ENCODE data around the gene CNTN4.

CNTN4 gene

DNA sequence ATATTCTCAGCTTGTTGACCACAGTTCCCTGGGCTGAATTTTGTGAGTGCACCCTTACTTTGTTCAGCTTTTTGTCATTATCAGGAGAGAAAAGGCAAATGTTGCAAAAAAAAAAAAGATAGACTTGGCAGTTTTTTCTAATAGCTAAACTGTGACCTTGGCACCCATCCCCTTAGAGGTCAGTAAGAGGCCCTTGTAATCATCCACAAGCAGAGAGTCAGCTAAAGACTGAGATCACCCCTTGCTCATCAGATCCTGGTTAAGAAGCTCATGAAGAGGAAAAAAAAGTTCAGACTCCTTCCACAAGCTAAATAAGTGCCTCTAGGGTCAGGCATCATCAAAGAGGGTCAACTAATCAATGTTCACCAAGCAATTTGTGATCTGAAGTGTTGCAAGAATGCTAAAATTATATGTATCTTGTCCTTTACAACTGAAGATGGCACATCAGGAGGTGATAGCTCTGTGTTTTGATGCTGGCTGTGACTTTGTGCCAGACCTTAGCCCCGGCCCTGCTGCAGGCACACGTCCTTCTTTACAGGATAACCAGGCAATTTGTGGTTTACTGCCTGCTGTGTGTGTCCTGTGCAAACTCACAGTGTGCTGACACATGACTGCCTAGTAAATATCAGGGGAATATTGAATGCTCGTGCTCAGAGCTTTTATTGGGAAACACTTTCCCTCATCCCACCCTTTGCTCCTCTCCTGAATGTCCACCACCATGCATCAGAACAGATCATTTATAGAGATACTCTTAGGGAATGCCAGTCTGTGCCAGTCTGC, 748.6 kb downstream of the CNTN4 start:
- H3K9me3 ChIP-seq (ENCODE audit: control insufficient read depth in 1 of 2, low read length in 2 of 2): no peaks in the 10 kb centered on the region
- H3K27me3 ChIP-seq (ENCODE audit: low read depth, low read length): no peaks in the 10 kb centered on the region
- no peaks in the 10 kb centered on the region for H3K4me1 ChIP-seq (ENCODE audit: control insufficient read depth in 1 of 2, insufficient read depth in 2 of 2, low read length in 2 of 2)
- no peak overlapping the region for H3K4me3 ChIP-seq (ENCODE audit: low read depth in 1 of 2, low read length in 2 of 2)
- H3K27ac ChIP-seq (ENCODE audit: low read length): no peak overlapping the region
- H3K36me3 ChIP-seq (ENCODE audit: control insufficient read depth in 1 of 2, insufficient read depth in 2 of 2, low read length in 2 of 2): no peaks in the 10 kb centered on the region

DNA sequence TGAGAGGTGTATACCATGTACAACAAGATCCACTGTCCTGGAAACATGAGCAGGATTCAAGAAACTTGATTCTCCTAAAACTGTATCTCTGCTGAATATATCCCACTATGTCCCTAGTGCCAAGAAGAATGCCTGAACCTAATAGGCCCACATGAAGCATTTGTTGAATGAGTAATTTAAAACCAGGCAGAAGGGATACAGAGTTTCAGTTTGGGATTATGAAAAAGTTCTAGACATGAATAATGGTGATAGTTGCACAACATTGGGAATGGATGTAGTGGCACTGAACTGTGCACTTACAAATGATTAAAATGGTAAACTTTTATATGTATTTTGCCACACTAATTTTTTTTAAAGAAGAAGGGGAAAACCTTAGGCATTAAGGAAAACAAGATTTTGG, 750.4 kb downstream of the CNTN4 start:
- Histone ChIP-seq H3K27ac (ENCODE audit: low read length) (no peak overlapping the region), H3K9me3 (ENCODE audit: control insufficient read depth in 1 of 2, low read length in 2 of 2) (no peaks in the 10 kb centered on the region), H3K4me3 (ENCODE audit: low read depth in 1 of 2, low read length in 2 of 2) (no peak overlapping the region), H3K4me1 (ENCODE audit: control insufficient read depth in 1 of 2, insufficient read depth in 2 of 2, low read length in 2 of 2) (no peaks in the 10 kb centered on the region), H3K27me3 (ENCODE audit: low read depth, low read length) (no peaks in the 10 kb centered on the region), H3K36me3 (ENCODE audit: control insufficient read depth in 1 of 2, insufficient read depth in 2 of 2, low read length in 2 of 2) (no peaks in the 10 kb centered on the region)

DNA sequence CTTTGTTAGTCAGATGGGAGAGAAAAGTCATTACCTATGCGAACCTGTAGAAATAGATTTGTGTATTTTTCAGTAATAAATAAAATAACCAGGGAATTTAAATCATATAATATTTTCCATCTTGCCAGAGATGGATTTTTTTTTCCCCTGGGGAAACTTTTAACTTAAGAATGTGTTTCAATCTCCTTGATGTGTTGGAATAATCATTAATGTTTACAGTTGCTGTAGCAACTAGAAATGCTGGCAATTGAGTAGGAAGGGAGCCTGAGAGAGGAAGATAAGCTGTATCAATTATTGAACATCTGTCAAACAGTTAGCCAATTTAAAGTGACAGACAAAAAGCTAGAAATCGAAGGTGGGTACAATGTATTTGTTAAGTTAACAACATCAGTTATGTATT, 752.0 kb downstream of the CNTN4 start:
- Histone ChIP-seq H3K9me3 (ENCODE audit: control insufficient read depth in 1 of 2, low read length in 2 of 2) (no peaks in the 10 kb centered on the region), H3K27ac (ENCODE audit: low read length) (no peak overlapping the region), H3K36me3 (ENCODE audit: control insufficient read depth in 1 of 2, insufficient read depth in 2 of 2, low read length in 2 of 2) (no peaks in the 10 kb centered on the region), H3K4me1 (ENCODE audit: control insufficient read depth in 1 of 2, insufficient read depth in 2 of 2, low read length in 2 of 2) (no peaks in the 10 kb centered on the region), H3K4me3 (ENCODE audit: low read depth in 1 of 2, low read length in 2 of 2) (no peak overlapping the region), H3K27me3 (ENCODE audit: low read depth, low read length) (no peaks in the 10 kb centered on the region)

DNA sequence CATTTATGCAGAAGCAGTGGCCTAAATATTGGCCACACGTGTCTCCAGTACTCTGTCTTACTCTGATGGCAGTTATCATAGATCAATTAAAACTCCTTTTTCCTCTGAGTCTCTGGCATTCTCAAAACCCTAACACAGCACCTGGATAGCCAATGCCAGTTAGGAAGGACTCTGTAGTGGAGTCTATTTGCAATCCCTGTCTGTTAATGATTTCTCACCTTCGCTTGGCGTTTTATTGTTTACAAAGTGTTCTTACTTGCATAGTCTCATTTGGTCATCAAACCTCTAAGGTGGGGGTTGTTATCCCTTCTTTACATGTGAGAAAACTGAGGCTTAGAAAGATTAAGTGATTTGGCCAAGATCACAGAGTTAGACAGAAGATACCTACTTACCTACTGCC, 752.7 kb downstream of the CNTN4 start:
- no peaks in the 10 kb centered on the region for H3K36me3 ChIP-seq (ENCODE audit: control insufficient read depth in 1 of 2, insufficient read depth in 2 of 2, low read length in 2 of 2)
- H3K27ac ChIP-seq (ENCODE audit: low read length): peak overlapping the region; percentile 30
- H3K27me3 ChIP-seq (ENCODE audit: low read depth, low read length): no peaks in the 10 kb centered on the region

DNA sequence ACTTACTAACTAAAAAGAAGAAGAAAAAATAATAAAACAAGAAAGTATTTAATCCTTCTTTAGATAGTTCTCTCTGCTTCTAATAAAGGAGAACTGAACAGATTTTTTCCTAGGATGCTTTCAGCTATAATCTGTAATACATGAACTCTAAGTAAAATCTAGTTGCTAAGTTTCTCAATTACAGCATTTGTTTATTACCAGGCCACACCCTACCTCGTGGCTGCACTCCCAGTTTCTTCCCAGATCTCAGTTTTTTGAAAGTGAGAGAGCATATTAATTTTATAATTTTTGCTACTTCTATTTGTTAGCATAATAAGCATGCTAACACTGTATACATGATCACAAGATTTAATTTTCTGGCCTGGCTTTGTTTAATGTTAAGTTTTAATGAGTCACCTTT, 753.2 kb downstream of the CNTN4 start:
- H3K36me3 ChIP-seq (ENCODE audit: control insufficient read depth in 1 of 2, insufficient read depth in 2 of 2, low read length in 2 of 2): no peaks in the 10 kb centered on the region
- H3K27me3 ChIP-seq (ENCODE audit: low read depth, low read length): no peaks in the 10 kb centered on the region
- no peak overlapping the region for H3K4me3 ChIP-seq (ENCODE audit: low read depth in 1 of 2, low read length in 2 of 2)
- H3K27ac ChIP-seq (ENCODE audit: low read length): peak overlapping the region; percentile 30
- no peaks in the 10 kb centered on the region for H3K9me3 ChIP-seq (ENCODE audit: control insufficient read depth in 1 of 2, low read length in 2 of 2)
- H3K4me1 ChIP-seq (ENCODE audit: control insufficient read depth in 1 of 2, insufficient read depth in 2 of 2, low read length in 2 of 2): no peaks in the 10 kb centered on the region

More for the DNA sequence above, 752.7 kb downstream of the CNTN4 start:
- no peak overlapping the region for H3K4me3 ChIP-seq (ENCODE audit: low read depth in 1 of 2, low read length in 2 of 2)
- H3K4me1 ChIP-seq (ENCODE audit: control insufficient read depth in 1 of 2, insufficient read depth in 2 of 2, low read length in 2 of 2): no peaks in the 10 kb centered on the region
- no peaks in the 10 kb centered on the region for H3K9me3 ChIP-seq (ENCODE audit: control insufficient read depth in 1 of 2, low read length in 2 of 2)

DNA sequence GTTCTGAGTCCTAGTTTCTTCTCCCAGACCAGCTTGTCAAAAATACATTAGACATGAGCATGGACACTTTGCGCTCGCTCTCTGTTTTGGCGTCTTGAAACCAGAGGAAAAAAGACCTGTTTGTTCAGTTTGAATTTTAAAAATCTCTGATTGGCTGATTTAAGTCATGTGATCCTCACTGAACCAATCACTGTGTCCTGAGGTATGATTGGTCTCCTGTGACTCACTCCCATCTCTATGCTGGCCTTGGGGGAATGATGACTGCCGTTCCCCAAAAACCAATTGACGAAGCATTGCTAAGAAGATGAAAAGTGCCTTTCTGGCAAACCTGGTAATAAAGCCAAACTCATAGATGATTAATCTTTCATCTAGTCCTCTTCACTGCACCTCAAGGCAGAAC, 755.0 kb downstream of the CNTN4 start:
- H3K27me3 ChIP-seq (ENCODE audit: low read depth, low read length): no peaks in the 10 kb centered on the region
- no peaks in the 10 kb centered on the region for H3K4me1 ChIP-seq (ENCODE audit: control insufficient read depth in 1 of 2, insufficient read depth in 2 of 2, low read length in 2 of 2)
- no peak overlapping the region for H3K27ac ChIP-seq (ENCODE audit: low read length)
- no peaks in the 10 kb centered on the region for H3K36me3 ChIP-seq (ENCODE audit: control insufficient read depth in 1 of 2, insufficient read depth in 2 of 2, low read length in 2 of 2)
- no peak overlapping the region for H3K4me3 ChIP-seq (ENCODE audit: low read depth in 1 of 2, low read length in 2 of 2)
- H3K9me3 ChIP-seq (ENCODE audit: control insufficient read depth in 1 of 2, low read length in 2 of 2): no peaks in the 10 kb centered on the region

DNA sequence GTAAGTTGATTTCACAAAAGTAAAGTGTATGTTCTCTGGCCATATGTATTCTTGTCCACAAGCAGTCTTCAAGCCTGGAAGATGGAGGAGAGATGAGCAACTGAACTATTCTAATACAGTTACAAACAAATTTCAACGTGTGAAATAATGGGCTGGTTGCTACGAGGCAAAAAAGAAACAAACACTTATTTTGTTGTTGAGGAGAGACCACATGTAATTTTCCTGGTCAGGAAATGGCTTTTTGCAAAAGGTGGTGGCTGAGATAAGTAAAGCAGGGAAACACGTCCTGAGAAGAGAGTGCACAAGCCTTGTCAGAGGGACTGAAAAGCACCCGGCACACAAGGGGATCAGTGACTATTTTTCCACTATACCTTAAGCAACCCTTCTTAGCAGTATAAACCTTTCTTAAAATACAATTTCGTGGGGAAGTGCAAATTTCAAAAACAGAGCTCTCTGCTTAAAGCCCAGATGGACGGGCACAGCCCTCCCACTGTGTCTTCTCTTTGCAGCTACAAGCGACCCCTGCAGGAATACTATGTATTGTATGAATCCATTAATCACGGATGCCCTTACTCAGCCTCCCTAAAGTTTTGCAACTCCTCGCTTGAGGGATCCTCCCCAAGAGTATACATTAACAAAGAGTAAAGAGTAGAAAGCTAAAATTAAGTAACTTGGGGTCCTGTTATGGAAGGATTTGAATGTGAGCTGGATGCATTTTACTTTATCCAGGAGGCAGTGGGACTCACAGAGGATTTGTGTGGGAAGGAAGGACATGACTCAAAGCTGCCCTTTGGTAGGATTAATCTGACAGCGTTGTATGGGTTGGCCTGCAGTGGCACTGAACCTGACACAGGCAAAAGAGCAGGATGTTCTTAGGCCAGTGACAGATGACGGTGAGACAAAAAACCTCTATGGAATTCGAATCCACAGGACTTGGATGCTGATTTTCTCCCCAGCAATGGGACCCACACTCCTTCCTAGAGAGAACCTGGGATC, 757.8 kb downstream of the CNTN4 start:
- Histone ChIP-seq H3K27ac (ENCODE audit: low read length) (no peak overlapping the region), H3K9me3 (ENCODE audit: control insufficient read depth in 1 of 2, low read length in 2 of 2) (no peaks in the 10 kb centered on the region), H3K4me1 (ENCODE audit: control insufficient read depth in 1 of 2, insufficient read depth in 2 of 2, low read length in 2 of 2) (no peaks in the 10 kb centered on the region), H3K27me3 (ENCODE audit: low read depth, low read length) (no peaks in the 10 kb centered on the region), H3K36me3 (ENCODE audit: control insufficient read depth in 1 of 2, insufficient read depth in 2 of 2, low read length in 2 of 2) (no peaks in the 10 kb centered on the region), H3K4me3 (ENCODE audit: low read depth in 1 of 2, low read length in 2 of 2) (no peak overlapping the region)

DNA sequence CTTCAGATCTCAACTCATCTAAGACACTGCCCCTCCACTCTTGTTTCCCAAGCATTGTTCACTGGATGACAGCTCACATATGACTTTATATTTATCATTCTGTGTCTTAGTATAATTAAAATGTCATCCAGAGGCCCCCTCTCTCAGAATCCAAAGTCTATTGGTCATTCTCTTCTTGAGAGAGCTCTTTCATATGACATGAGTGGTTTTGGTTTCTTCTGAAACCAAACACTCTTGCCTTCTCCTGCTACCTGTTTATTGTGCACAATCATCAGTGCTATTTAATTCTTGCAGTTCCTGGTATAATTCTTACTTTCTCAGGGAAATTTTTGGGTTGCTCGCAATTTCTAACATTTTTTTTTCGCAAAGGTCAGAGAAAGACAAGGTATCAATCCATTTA, 762.0 kb downstream of the CNTN4 start:
- Histone ChIP-seq H3K4me3 (ENCODE audit: low read depth in 1 of 2, low read length in 2 of 2) (no peak overlapping the region), H3K9me3 (ENCODE audit: control insufficient read depth in 1 of 2, low read length in 2 of 2) (no peaks in the 10 kb centered on the region), H3K27ac (ENCODE audit: low read length) (no peak overlapping the region), H3K36me3 (ENCODE audit: control insufficient read depth in 1 of 2, insufficient read depth in 2 of 2, low read length in 2 of 2) (no peaks in the 10 kb centered on the region), H3K4me1 (ENCODE audit: control insufficient read depth in 1 of 2, insufficient read depth in 2 of 2, low read length in 2 of 2) (no peaks in the 10 kb centered on the region), H3K27me3 (ENCODE audit: low read depth, low read length) (no peaks in the 10 kb centered on the region)

DNA sequence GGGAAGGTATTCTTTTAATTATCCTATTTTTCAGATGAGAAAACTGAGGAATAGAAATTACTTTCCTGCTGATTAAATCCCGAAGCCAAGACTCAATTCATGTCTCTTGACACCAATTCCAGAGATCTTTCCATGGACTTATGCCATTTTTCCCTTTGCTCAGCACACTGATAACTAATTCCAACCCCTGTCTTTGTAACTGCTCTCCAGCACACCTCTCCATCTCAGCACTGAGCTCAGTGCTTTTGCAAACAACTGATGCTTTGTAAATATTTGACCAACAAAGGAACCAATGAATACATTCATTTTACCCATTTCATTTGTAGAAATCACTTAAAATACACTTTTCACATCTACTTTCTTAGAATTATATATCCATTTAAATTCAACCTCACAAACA, 762.5 kb downstream of the CNTN4 start:
- H3K27me3 ChIP-seq (ENCODE audit: low read depth, low read length): no peaks in the 10 kb centered on the region
- no peak overlapping the region for H3K4me3 ChIP-seq (ENCODE audit: low read depth in 1 of 2, low read length in 2 of 2)
- H3K27ac ChIP-seq (ENCODE audit: low read length): no peak overlapping the region
- H3K4me1 ChIP-seq (ENCODE audit: control insufficient read depth in 1 of 2, insufficient read depth in 2 of 2, low read length in 2 of 2): no peaks in the 10 kb centered on the region
- no peaks in the 10 kb centered on the region for H3K36me3 ChIP-seq (ENCODE audit: control insufficient read depth in 1 of 2, insufficient read depth in 2 of 2, low read length in 2 of 2)
- H3K9me3 ChIP-seq (ENCODE audit: control insufficient read depth in 1 of 2, low read length in 2 of 2): no peaks in the 10 kb centered on the region

DNA sequence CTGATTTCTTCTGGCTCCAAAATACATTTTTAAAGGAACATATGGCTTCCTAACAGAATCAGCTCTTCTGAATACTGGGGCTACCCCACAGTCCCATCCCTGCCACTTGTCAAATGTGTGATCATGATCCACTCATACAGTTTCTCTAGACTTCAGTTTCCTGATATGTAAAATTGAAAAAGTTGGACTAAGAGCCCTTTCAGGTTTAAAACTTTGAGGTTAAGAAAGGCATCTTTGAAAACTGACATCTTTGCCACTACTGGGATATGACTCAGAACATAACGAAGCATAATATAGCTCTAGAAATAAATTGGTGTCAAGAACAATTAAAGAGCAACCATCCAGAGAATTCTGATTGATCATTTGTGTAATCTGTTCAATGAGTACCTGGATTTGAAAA, 763.3 kb downstream of the CNTN4 start:
- Histone ChIP-seq H3K27ac (ENCODE audit: low read length) (no peak overlapping the region), H3K4me3 (ENCODE audit: low read depth in 1 of 2, low read length in 2 of 2) (no peak overlapping the region), H3K36me3 (ENCODE audit: control insufficient read depth in 1 of 2, insufficient read depth in 2 of 2, low read length in 2 of 2) (no peaks in the 10 kb centered on the region), H3K27me3 (ENCODE audit: low read depth, low read length) (no peaks in the 10 kb centered on the region), H3K9me3 (ENCODE audit: control insufficient read depth in 1 of 2, low read length in 2 of 2) (no peaks in the 10 kb centered on the region), H3K4me1 (ENCODE audit: control insufficient read depth in 1 of 2, insufficient read depth in 2 of 2, low read length in 2 of 2) (no peaks in the 10 kb centered on the region)

DNA sequence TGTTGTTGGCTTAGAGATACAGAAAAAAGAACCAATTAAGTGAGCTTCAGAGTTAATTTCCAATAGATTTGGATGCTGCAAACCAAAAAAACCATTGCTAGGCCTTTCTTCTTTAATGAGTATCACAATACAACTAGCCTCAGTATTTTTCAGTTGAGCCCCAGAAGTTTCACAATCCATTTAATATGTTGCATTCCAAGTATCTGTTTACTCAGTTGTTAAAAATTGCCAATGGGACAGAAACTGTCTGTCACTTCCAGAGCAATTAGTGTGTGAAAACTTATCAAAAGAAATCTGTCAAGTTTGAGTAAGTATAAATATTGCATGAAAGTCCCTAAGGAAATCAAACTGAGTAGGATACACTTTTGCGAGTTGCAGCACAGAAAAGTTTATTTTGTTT, 763.7 kb downstream of the CNTN4 start:
- Histone ChIP-seq H3K27me3 (ENCODE audit: low read depth, low read length) (no peaks in the 10 kb centered on the region), H3K36me3 (ENCODE audit: control insufficient read depth in 1 of 2, insufficient read depth in 2 of 2, low read length in 2 of 2) (no peaks in the 10 kb centered on the region), H3K9me3 (ENCODE audit: control insufficient read depth in 1 of 2, low read length in 2 of 2) (no peaks in the 10 kb centered on the region), H3K4me3 (ENCODE audit: low read depth in 1 of 2, low read length in 2 of 2) (no peak overlapping the region), H3K4me1 (ENCODE audit: control insufficient read depth in 1 of 2, insufficient read depth in 2 of 2, low read length in 2 of 2) (no peaks in the 10 kb centered on the region), H3K27ac (ENCODE audit: low read length) (no peak overlapping the region)
